SU-DHL-6 (cell line): ENCODE measurements around the gene QPRT.

Source experiments
- CTCF ChIP-seq: fragments of 200-600 bp; sonication (generic); IDR thresholded peaks from one replicate; pipeline ENCODE4 v1.5.1; 2017; ENCODE audit warnings: antibody characterized with exemption, mild to moderate bottlenecking, low read length, moderate library complexity; ENCODE audit not compliant: insufficient read depth, poor library complexity, severe bottlenecking
- EZH2phosphoT487 ChIP-seq: fragments of 200-600 bp; sonication (generic), shearing (Covaris generic); conservative IDR thresholded peaks from 2 replicates; pipeline ENCODE4 v1.6.1; 2018; ENCODE audit warnings: mild to moderate bottlenecking, antibody characterized with exemption, low read length, moderate library complexity, mixed read lengths

- TF ChIP-seq CTCF (no peak), EZH2phosphoT487 (no peak)
Measured at GRCh38 chr16:29699324-29700219, 20.6 kb downstream of the QPRT start.
